HG02943 (cell line): Measurements from ENCODE around the gene QRFP.

Source experiments
- ATAC-seq: cut with Tn5 transposase; IDR thresholded peaks from one replicate; pipeline ENCODE4 v1.9.1; 2021; ENCODE audit warnings: mild to moderate bottlenecking, low read depth, moderate library complexity; ENCODE audit not compliant: unreplicated experiment

The QRFP gene, protein sequence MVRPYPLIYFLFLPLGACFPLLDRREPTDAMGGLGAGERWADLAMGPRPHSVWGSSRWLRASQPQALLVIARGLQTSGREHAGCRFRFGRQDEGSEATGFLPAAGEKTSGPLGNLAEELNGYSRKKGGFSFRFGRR

DNA sequence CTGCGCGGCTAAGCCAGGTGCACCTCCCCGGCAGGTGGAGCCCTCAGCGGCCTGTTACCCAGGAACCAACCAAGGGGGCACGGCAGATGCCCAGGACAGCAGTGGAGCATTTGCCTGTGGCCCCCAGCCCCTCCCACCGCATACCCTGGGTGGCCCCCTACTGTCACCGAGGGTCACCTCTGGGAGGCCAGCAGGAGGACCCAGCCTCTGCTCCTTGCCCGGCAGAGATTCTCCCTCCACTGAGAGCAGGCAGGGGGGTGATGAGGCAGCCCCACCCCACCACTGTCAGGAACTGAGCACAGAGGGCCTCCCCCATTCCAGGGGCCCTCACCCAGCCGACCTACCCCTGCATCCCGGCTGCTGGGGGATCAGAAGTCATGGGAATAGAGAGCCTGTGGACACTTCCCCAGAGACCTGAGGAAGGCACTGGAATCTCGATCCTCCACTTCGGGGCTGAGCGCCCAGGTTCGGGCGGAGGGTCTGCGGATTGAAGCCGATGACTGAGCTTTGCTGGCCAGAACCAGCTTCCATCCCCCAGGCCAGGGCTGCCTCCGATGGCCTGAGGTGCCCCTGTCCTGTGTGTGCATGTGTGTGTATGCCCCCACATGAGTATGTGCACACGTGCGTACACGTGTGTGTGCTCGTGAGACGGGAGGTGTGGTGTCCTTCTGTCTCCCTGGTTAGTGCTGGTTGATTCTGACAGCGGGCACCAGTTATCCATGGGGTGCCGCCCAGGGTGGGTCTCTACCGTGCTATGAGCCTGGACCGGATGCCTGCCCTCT is at the start of gene QRFP:
TSS of gene QRFP (minus strand) at position 580 of the 782 bp plus-strand sequence. CDS start 2,974 bp downstream, outside the sequence.
- ATAC-seq: no peak

DNA sequence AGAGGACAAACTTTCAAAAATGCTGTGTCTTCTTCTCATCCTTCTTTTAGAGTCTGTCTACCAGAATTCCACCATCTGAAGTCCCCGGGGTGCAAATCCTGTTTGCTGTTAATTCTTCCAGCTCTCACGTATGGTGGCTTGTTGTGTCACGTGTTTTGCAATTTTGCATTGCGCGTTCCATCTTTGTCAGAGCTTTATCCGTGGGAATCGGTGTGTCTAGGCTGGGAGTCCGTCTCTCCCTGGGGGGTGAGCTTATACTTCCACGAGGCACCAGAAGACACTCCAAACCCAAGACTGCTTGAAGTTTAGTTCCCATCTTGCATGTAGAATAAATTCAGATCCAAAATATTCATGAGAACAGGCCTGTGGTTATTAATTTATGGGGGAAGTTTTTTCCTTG is 48.6 kb upstream of the QRFP start:
- no peak for ATAC-seq

- no peak for ATAC-seq
Observed at GRCh38 chr9:130944510-130945058, 48.0 kb upstream of the QRFP start.

DNA sequence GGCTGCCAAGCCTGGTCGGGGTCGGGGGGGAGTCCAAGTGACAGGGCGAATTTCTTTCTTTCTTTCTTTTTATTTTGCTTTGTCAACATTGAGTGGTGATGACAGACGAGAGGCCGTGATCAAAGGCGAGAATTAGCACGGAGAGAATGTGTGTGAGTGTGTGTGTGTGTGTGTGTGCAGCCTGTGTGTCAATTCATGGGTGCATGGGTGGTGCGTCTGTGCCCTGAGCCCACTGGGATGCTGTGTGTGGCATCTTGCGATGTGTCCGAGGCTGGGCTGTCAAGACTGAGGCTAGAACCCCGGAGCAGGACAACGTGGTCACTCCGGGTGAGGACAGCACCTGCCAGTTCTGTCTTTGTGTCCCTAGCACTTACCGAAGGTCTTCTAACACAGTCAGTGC is 47.2 kb upstream of the QRFP start:
- ATAC-seq: no peak

DNA sequence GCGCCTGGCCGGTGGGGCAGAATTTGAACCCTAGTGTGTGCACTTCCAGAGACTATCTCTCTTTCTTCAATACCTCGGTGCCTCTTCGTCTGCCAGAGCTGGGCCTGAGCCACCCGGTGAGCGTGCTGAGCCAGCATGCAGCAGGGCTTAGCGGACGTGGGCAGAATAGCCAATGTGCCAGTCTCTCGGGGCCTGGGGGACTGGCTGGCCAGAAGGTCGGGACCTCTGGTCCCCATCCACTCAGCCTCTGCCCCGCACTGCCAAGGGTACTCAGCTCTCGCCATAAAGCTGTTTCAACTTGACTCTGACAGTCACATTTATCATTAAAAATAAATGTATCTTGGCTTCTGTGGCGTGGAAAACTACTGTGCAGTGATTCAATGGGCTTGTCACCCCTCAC is 46.6 kb upstream of the QRFP start:
- no peak for ATAC-seq

DNA sequence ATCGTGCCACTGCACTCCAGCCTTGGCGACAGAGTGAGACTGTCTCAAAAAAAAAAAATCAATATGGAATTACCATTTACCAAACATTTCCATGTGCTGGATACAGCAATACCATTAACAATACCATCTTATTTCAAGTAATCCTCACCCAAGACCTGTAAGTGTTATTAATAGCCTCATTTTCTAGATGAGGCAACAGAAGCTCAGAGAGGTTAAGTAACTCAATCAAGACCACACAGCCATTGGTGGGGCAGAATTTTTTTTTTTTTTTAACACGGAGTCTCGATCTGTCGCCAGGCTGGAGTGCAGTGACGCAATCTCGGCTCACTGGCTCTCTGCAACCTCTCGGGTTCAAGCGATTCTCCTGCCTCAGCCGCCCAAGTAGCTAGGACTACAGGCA is 46.1 kb upstream of the QRFP start:
- ATAC-seq: no peak

DNA sequence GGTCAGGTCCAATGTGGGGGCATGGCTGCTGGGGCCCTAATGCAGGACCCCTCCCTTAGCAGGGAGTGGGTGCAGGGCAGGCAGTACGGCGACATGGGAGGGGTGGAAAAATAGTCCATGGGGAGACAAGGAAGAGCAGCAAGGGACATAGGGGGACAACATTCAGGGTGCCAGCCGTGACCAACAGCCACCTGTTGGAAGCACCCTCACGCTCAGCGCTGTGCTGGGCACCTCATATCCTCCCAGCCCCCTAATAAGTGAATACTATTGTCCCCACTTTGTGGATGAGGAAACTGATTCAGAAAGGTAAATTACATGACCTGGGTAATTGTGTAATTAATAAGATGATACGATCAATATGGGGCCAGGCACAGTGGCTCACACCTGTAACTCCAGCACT is 45.5 kb upstream of the QRFP start:
- ATAC-seq: no peak

DNA sequence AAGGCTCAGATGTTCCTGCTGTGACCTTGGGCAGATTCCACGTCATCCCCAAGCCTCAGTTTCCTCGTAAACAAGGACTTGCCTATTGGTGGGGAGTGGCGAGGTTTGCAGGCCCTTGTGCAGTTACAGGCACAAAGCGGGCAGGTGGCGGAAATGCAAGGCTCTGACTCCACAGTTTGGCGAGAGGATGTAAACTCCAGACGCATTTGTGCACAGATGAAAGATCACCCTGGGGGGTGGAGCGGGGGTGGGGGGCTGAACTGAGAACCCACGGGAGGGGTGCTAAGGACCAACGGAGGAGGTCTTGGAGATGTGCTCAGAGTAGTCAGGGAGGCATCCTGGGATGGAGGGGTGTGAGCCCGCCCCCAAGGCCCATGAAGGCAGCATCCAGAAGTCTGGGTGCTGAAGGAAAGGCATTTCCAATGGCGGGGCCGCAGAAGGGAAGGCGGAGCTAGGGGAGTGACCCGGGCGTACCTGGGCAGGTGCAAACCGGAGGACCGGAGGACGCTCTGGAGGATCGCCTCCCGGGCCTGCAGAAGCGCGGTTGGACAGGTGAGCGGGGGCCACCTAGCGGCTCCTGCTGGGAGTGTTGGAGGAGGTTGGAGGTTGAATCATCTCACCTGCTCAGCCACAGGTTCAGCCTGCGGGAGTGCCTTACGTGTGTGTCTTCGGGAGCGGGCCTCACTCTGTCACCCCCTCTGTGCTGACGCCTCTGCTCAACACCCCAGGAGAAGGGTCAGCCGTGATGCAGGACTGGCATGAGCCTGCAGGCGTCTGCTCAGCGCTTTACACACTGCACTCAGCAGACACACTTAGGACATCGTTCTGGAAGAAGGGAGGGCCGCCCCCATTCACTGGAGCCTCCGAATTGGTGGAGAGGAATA is 44.3 kb upstream of the QRFP start:
- no peak for ATAC-seq

- ATAC-seq: no peak
Observed at GRCh38 chr9:130940027-130940549, 43.5 kb upstream of the QRFP start.

GRCh38 chr9:130939405-130940026 is 42.9 kb upstream of the QRFP start:
- no peak for ATAC-seq

DNA sequence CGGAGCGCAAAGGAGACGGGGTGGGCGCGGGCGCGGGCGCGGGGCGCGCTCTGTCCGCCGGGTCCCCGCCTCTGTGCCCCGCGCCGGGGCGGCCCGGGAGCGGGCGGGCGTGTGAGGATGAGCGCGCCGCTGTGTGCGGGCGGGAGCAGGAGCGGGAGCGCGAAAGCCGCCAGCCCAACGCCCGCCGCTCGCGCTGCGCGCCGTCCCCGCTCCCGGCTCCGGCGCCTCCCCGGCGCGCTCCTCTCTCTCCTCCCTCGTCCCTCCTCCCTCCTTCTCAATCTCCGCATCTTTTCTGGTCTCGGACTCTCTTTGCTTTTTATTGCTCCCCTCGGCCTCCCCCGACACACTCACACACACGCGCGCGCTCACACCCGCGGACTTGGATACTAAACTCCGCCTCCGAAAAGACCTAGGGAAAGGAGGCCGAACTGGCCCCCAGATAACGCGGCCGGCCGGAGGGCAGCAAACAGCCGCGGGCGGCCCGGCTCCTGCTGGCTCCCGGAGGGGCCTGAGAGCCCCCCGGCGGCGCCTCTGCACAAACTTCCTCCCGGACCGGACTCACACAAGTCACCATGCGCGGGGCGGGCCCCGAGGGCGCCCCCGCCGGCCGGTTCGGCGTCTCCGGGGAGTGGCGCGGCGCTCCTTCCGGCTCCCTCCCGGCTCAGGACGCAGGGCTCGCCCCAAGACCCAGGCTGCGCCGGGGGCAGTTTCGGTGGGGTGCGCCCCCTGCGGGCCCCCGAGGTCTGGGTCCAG is 42.2 kb upstream of the QRFP start, which contains the start of gene FIBCD1:
TSS of gene FIBCD1 (minus strand) at position 596 of the 753 bp plus-strand sequence. CDS start 640 bp downstream, outside the sequence.
- ATAC-seq: no peak

DNA sequence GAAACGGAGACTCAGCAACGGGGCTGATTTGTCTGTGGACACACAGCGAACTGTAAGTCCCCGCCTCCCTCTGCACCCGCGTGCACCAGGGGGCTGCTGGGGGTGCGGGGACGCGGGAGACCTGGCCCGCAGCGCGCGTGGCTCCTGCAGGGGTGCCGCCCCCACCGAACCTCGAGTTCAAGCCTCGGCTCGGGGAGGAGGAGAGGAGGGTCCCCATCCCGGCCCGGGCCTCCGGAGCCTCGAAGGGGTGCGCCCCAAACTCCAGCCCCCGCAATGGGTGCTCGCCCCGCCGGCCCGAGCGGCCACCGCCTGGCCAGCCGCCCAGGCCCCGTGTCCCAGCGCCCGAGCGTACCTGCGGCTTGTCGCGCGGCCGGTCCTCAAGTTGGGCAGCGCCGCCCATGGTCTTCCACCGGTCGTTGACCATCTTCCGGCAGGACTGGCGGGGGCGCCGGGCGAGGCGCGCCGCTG is 41.6 kb upstream of the QRFP start:
- no peak for ATAC-seq

- ATAC-seq: no peak
Observed at GRCh38 chr9:130937146-130938076, 40.8 kb upstream of the QRFP start.

DNA sequence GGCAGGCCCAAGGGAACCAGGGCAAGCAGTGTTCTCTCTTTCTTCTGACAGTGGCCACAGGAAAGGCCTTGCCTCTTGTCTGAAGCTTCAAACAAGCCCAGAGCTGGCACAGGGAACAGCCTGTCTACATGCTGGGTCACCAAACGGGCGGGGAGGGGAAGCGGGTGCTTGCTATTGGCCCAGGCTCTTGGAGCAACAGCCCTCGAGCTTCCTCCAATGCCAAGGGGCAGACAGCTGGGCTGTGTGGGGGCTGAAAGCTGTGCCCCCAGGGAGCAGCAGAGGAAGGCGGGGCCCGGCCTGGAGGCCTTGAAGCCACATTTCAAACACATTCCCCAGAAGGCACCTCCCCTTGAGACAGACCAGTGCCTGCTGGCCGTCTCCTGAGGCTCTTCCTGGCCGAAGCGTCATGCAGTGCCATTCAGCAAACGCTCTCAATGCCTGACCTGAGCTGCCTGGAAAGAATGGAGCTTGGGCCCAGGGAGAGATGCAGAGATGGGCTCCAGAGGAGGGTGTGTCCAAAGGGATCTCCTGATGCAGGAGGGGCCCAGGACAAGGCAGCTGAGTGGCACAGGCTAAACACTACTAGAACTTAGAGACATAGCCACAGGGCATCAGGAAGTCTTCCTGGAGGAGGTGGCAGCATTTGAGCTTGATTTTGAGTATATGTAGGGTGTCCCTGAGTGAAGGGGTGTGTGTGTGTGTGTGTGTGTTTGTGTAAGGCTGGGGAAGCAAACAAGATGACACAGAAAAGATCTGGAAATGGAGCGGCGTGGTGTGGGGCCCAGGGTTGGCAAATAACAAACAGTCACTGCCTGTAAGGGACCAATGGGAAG is 39.9 kb upstream of the QRFP start:
- ATAC-seq: no peak

- ATAC-seq: no peak
Observed at GRCh38 chr9:130935648-130936271, 39.1 kb upstream of the QRFP start.

DNA sequence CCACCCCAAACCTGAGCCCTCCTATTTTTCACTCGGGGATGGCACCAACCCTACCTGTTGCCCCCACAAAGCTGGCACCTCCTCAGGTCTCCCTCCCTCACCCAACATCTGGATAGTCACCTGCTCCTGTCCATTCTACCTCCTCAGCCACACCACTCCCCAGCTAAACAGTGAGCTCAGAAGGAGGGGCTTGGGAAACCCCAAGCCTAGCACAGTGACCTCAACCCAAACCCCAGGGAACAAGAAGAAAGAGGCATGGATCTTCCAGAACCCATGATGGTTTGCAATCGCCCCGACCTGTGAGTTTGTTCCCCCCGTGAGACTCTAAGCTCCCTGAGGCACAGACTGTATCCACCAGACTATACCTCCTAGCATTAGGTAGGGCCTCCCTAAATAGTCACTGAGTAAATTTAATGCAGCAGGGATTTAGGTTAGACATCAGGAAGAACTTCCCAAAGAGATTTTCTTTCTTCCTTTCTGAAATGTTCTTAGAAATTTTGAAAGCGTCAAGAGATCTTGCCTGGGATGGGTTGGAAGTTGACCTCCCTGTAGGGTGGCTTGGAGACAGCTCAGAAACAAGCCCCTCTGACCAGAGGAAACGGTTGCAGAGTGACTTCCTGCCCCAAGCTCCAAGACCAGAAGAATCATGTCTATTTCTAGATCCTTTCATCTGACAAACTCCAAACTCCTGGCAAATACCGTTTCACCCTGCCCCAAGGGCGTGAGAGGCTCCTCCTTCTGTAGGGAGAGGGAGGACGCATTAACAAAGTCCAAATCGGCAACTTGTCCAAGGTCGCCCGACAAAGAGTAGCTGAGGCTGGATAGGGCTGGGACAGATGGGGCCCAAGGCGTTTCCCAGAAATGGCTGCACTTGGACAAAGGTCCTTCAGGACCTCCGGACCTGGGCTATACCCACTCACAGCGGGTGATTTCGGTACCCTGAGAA is 38.4 kb upstream of the QRFP start:
- ATAC-seq: no peak
